ENCODE measurements around the gene HBQ1.
"Not testable (repeated sequence)": the region's sequence is repeated elsewhere in the genome, so short reads cannot be mapped to it uniquely, and the experiment has no call there.

The HBQ1 gene

DNA sequence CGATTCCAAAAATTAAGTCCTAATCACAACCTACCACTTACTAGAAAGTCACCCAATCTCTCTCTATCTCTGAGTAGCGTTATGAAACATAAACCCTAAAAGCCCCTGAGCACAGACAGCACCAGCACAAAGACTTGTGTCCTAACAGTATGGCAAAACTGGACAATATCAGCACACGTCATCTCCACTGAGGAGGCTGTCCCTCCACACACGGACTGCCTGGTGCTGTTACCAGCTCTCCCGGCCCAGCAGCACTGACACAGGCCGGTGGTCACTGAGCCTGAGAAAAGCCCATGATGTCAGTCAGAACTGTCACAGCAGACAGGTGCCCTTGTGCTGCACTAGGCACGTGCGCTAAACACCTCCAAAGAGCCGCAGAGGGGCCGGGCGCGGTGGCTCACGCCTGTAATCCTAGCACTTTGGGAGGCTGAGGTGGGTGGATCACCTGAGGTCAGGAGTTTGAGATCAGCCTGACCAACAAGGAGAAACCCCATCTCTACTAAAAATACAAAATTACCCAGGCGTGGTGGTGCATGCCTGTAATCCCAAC, 31.4 kb downstream of the HBQ1 start:
- DNase-seq (ENCODE audit: low spot score): not testable (repeated sequence)

DNA sequence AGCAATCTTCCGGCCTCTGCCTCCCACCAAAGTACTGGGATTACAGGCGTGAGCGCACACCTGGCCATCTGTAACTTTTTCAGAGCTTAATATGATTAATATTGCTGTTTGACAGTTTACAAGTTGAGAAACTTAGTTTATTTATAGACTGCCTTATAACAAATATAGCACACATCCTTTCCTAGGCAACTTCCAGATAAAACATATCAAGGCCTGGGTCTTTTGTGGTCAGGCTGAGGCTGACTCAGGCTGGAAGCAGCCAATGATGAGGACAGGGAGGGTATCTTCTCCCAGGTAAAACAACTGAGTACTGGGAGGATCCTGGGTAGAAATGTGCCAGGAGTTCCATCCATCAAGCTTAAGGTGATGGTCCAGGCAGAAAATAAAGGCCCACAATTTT, 32.7 kb downstream of the HBQ1 start:
- DNase-seq (ENCODE audit: low spot score): no peak

DNA sequence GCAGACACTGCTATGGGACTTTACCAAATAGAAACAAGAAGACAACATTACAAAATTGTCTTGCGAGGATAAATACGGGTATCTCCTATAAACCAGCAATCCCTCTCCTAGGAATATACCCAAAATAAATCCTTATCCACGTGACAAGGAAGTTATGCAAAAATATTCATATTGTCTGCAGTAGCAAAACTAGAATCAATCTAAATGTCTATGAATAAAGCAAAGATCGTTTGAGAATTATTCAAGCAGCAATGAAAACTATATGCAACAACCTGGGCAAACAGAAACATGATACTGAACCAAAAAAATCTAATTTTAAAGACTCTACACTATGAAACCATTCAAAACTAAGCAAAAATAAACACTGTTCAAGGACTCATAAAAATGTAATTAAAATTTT, 39.8 kb downstream of the HBQ1 start:
- no peak for DNase-seq (ENCODE audit: low spot score)

DNA sequence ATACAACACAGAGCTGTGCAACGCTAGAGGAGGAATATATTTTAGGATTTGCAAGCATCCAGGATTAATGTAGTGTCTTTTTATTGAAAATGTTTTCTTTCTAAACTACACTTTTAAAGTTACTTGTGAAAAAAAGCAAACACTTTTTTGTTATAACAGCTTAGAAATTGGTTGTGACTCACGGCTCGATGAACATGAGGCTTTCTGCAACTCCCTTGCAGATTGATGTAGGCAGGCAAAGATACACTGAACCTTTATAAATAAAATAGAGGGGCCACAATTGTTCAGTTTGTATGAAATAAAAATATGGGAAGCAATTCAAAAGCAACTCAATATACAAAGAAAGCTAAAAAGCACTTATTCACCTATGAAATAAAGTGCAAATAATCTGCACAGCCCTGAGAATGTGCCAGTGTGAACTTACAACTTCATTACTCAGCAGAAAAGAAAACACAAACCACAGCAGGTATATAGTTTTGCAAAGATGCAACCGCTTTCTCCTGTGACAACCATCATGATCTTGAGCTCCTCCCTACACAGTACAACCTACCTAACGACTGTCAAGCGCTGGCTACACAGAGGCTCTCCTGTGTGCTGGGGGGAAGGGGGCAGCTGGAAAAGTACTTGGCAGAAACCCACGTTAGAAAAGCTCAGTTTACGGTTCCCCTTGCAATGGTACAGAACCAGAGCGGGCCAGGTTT, 48.0 kb downstream of the HBQ1 start:
- no peak for DNase-seq (ENCODE audit: low spot score)

DNA sequence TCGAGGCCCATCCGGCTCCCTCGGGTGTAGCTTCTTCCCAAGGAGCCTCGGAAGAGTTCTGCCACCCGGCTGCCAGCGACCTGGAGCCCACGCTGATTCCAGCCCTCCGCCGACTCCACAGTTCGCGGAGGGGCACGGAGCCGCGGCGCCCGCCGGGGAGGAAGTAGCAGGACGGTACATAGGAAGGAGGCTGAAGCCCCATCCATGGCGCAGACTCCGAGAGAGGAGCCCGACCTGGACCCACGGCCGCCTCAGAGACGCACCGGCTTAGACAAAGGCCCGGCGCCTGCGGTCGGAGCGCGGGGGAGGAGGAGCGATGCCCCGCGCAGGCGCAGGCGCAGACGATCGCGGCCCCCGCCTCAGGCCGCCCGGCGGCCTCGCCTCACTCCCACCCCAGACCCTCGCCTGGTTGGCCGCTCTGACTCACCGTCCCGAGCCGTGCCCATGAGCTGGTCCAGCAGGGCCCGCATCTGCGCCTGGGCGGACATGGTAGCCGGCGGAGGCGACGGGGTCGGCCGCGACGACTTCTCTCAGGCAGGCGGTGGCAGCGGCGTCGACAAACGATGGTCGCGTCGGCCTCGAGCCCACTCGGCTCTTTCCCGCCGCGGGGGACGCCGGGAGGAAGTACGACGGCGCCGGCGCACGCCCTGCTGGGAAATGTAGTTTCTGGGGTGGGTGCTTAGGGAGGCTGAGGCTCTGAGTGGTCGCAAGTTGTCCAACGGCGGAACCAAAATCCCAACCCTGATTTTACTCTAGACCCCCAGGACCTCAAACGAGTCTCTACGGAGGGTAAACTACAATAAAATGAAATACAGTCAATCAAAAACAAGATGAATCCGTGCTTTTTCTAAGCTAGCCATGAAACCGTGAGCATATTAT, 48.8 kb downstream of the HBQ1 start, which contains the start of gene LUC7L:
Gene LUC7L, minus strand, starts transcription at position 598 of the 879 bp plus-strand sequence. Its CDS starts 110 bp downstream, at position 488.
- DNase-seq (ENCODE audit: low spot score): peak; percentile 86

DNA sequence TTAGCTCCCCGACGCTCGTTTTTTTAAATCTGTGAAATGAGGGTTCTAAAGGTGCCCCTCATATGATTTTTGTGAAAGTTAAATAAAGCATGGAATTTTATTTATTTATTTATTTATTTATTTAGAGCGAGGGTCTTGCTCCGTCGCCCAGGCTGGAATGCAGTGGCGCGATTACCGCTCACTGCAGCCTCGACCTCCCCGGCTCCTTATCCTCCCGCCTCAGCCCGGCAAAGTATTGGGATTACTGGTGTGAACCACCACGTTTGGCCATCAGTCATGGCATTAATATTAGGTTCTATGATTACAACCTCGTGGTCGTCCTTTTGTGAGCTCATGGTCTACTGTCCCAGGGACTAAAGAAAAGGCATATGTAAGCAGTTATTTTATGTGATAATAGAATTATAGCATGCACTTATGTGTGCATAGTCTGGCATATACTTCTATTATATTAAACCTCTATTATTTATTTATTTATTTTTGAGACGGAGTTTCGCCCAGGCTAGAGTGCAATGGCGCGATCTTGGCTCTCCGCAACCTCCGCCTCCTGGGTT, 49.5 kb downstream of the HBQ1 start:
- DNase-seq (ENCODE audit: low spot score): no peak

DNA sequence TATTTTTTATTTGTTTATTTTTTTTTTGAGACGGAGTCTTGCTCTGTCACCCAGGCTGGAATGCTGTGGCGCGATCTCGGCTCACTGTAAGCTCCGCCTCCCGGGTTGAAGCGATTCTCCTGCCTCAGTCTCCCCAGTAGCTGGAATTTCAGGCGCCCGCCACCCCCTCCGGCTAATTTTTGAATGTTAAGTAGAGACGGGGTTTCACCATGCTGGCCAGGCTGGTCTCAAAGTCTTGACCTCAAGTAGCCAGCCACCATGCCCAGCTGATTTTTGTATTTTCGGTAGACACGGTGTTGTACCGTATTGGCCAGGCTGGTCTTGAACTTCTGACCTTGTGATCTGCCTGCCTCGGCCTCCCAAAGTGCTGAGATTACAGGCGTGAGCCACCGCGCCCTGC, 50.1 kb downstream of the HBQ1 start:
- not testable (repeated sequence) for DNase-seq (ENCODE audit: low spot score)
